Osteoblast (primary cell): ENCODE measurements around the gene ZNF566. TPM values are rescaled to one million over a fixed set of nuclear protein-coding genes. Genes with fewer than 3 reads are reported as not detected.

Experiments used
- DNase-seq: peaks from one replicate; pipeline ENCODE4 v3.0.0; 2011; ENCODE audit warnings: low spot score, mixed read lengths; ENCODE audit not compliant: insufficient read length; ENCODE audit errors: missing footprints
- H2AFZ ChIP-seq: 2 replicates; pipeline ENCODE4 v1.6.0; 2011; ENCODE audit warnings: mild to moderate bottlenecking, low read length
- H3K27ac ChIP-seq: 2 replicates; pipeline ENCODE4 v1.5.1; 2011; ENCODE audit warnings: mild to moderate bottlenecking, low read depth, low read length, moderate library complexity
- H3K27me3 ChIP-seq: 2 replicates; pipeline ENCODE4 v1.6.0; 2012; ENCODE audit warnings: mild to moderate bottlenecking, control low read depth, inconsistent platforms, low read length, moderate library complexity; ENCODE audit not compliant: insufficient read depth
- H3K36me3 ChIP-seq: 2 replicates; pipeline ENCODE4 v1.5.1; 2011; ENCODE audit warnings: mild to moderate bottlenecking, low read length, control low read depth, moderate library complexity; ENCODE audit not compliant: insufficient read depth
- H3K4me1 ChIP-seq: 2 replicates; pipeline ENCODE4 v1.5.1; 2011; ENCODE audit warnings: mild to moderate bottlenecking, low read length, control low read depth, moderate library complexity; ENCODE audit not compliant: insufficient read depth
- H3K4me2 ChIP-seq: 2 replicates; pipeline ENCODE4 v1.6.0; 2011; ENCODE audit warnings: mild to moderate bottlenecking, low read length; ENCODE audit not compliant: insufficient read depth
- H3K4me3 ChIP-seq: fragments of 200-600 bp; sonication (generic); 3 replicates; pipeline ENCODE4 v1.5.1; 2012; ENCODE audit warnings: mild to moderate bottlenecking, low read length, inconsistent platforms; ENCODE audit not compliant: insufficient read depth
- H3K79me2 ChIP-seq: 2 replicates; pipeline ENCODE4 v1.6.0; 2012; ENCODE audit warnings: mild to moderate bottlenecking, low read length, control low read depth, inconsistent platforms; ENCODE audit not compliant: insufficient read depth
- H3K9me3 ChIP-seq: 2 replicates; pipeline ENCODE4 v1.5.1; 2011; ENCODE audit warnings: low read depth, low read length, control low read depth
- H4K20me1 ChIP-seq: 2 replicates; pipeline ENCODE4 v1.6.0; 2012; ENCODE audit warnings: mild to moderate bottlenecking, low read length, control low read depth; ENCODE audit not compliant: insufficient read depth
- CTCF ChIP-seq: IDR thresholded peaks from 2 replicates; pipeline ENCODE4 v1.5.1; 2011; ENCODE audit warnings: mild to moderate bottlenecking, low read depth, low read length, moderate library complexity; ENCODE audit errors: extremely low read depth
- total RNA-seq: library from RNA; depleted of rRNA; stranded (reverse); fragments of >200 nt; gene quantifications from 2 replicates; pipeline ENCODE4 v1.2.3, GENCODE V29; 2012

The ZNF566 gene
- total RNA-seq, 1 donor = 13.8 TPM

GRCh38 chr19:36456831-36457230, 32.5 kb downstream of the ZNF566 start:
- TF ChIP-seq CTCF = no peak
- H3K9me3 ChIP-seq = no peaks in the 10 kb centered on the region
- peaks cover 4% of the 10 kb centered on the region for H3K36me3 ChIP-seq
- no peaks in the 10 kb centered on the region for H3K79me2 ChIP-seq
- H3K27me3 ChIP-seq = no peaks in the 10 kb centered on the region
- no peak for DNase-seq
- no peaks in the 10 kb centered on the region for H4K20me1 ChIP-seq
- no peak overlapping the region for H3K4me2 ChIP-seq
- no peak overlapping the region for H3K4me3 ChIP-seq
- no peak overlapping the region for H2AFZ ChIP-seq
- H3K4me1 ChIP-seq = peaks cover 10% of the 10 kb centered on the region
- no peak overlapping the region for H3K27ac ChIP-seq

- TF ChIP-seq CTCF = no peak
- no peak overlapping the region for H2AFZ ChIP-seq
- no peaks in the 10 kb centered on the region for H3K79me2 ChIP-seq
- H3K4me3 ChIP-seq = no peak overlapping the region
- H3K4me1 ChIP-seq = no peaks in the 10 kb centered on the region
- H3K27ac ChIP-seq = no peak overlapping the region
- peaks cover 32% of the 10 kb centered on the region for H3K9me3 ChIP-seq
- no peak overlapping the region for H3K4me2 ChIP-seq
- H4K20me1 ChIP-seq = no peaks in the 10 kb centered on the region
- peaks cover 24% of the 10 kb centered on the region for H3K36me3 ChIP-seq
- H3K27me3 ChIP-seq = no peaks in the 10 kb centered on the region
- peak; percentile 10 for DNase-seq
Observed at GRCh38 chr19:36449059-36449670, 40.2 kb downstream of the ZNF566 start.

- Histone ChIP-seq H2AFZ (no peak overlapping the region), H3K79me2 (no peaks in the 10 kb centered on the region), H4K20me1 (no peaks in the 10 kb centered on the region), H3K4me3 (no peak overlapping the region), H3K4me1 (no peaks in the 10 kb centered on the region), H3K36me3 (no peaks in the 10 kb centered on the region), H3K27me3 (no peaks in the 10 kb centered on the region), H3K9me3 (peaks cover 8% of the 10 kb centered on the region), H3K4me2 (no peak overlapping the region), H3K27ac (no peak overlapping the region)
- no peak for TF ChIP-seq CTCF
- no peak for DNase-seq
Observed at GRCh38 chr19:36441339-36441738, 48.0 kb downstream of the ZNF566 start.

- no peaks in the 10 kb centered on the region for H3K79me2 ChIP-seq
- no peak overlapping the region for H3K4me3 ChIP-seq
- H2AFZ ChIP-seq = no peak overlapping the region
- no peaks in the 10 kb centered on the region for H3K4me1 ChIP-seq
- no peaks in the 10 kb centered on the region for H3K27me3 ChIP-seq
- peaks cover 2% of the 10 kb centered on the region for H3K9me3 ChIP-seq
- DNase-seq = peak; percentile 11
- H3K4me2 ChIP-seq = no peak overlapping the region
- no peak for TF ChIP-seq CTCF
- H3K36me3 ChIP-seq = no peaks in the 10 kb centered on the region
- no peak overlapping the region for H3K27ac ChIP-seq
- no peaks in the 10 kb centered on the region for H4K20me1 ChIP-seq
Observed at GRCh38 chr19:36436531-36436930, 52.8 kb downstream of the ZNF566 start.
